ENCODE results near the gene INSIG1.

- TF ChIP-seq POLR2A (IDR thresholded peaks at IDR 0.05): no peak
- TF ChIP-seq CTCF (IDR thresholded peaks at IDR 0.05): no peak
- no peak for TF ChIP-seq POLR2AphosphoS5 (IDR thresholded peaks at IDR 0.05; ENCODE audit: insufficient read depth in 1 of 2, low read depth in 1 of 2)
Measured at GRCh38 chr7:155308330-155309020, 10.8 kb downstream of the INSIG1 start.
